GM12878 (cell line): ENCODE data around the gene TMEM59.

Experiments used
- BACH1 ChIP-seq: fragments of 450-650 bp; IDR thresholded peaks from 2 replicates; pipeline ENCODE4 v1.6.1; 2017; ENCODE audit warnings: mild to moderate bottlenecking, borderline replicate concordance
- RFX5 ChIP-seq: IDR thresholded peaks from 2 replicates; pipeline ENCODE4 v1.6.1; 2011; ENCODE audit warnings: low read depth, low read length, improper control_type of control experiment
- TF ChIP-seq, protein P1 (sequence below): fragments of 450-650 bp; IDR thresholded peaks from 2 replicates; pipeline ENCODE4 v1.6.1; 2017; ENCODE audit warnings: antibody characterized with exemption, mild to moderate bottlenecking, moderate library complexity
- TF ChIP-seq, protein P2 (sequence below), 3 experiments: IDR thresholded peaks in 2 of 3; conservative IDR thresholded peaks in 1 of 3; 2 replicates each; pipeline ENCODE4 v1.5.1; 2011; ENCODE audit warnings: low read depth in 3 of 3, low read length in 3 of 3, mild to moderate bottlenecking in 3 of 3, control low read depth in 2 of 3, moderate library complexity in 2 of 3, inconsistent platforms in 1 of 3, mixed read lengths in 1 of 3; ENCODE audit not compliant: control insufficient read depth in 2 of 3, insufficient read depth in 1 of 3; ENCODE audit errors: extremely low read depth in 1 of 3

DNA sequence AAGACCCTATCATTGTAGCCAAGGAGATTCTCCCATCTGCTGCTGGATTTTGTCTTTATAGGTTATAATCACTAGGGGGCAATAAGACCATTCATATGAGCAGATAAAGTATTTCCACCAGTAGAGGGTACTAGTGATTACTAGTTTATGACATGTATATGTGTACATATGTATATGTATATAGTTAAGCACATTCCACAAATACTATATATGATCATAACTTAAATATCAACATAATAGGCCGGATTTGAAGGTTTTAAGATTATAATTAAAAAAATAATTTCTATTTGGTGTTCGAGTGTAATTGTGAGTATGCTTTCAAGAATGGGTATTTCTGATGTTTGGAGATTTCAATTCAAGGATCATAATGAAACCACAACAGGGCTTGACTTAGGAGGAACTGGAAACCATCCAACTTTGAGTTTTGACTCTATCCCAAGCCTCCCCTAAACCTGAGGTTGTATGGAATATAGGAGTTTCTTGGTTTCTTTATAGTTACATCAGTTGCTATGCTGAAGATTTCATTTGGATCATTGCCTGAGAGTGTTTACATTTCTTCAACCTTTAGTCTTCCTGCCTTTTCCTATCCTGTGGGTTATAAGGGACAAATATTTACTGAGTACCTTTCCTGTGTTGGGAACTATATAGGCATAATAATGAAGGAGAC lies 17.3 kb upstream of the TMEM59 start:
- TF ChIP-seq RFX5 (no peak), BACH1 (no peak)
- TF ChIP-seq, protein P1, sequence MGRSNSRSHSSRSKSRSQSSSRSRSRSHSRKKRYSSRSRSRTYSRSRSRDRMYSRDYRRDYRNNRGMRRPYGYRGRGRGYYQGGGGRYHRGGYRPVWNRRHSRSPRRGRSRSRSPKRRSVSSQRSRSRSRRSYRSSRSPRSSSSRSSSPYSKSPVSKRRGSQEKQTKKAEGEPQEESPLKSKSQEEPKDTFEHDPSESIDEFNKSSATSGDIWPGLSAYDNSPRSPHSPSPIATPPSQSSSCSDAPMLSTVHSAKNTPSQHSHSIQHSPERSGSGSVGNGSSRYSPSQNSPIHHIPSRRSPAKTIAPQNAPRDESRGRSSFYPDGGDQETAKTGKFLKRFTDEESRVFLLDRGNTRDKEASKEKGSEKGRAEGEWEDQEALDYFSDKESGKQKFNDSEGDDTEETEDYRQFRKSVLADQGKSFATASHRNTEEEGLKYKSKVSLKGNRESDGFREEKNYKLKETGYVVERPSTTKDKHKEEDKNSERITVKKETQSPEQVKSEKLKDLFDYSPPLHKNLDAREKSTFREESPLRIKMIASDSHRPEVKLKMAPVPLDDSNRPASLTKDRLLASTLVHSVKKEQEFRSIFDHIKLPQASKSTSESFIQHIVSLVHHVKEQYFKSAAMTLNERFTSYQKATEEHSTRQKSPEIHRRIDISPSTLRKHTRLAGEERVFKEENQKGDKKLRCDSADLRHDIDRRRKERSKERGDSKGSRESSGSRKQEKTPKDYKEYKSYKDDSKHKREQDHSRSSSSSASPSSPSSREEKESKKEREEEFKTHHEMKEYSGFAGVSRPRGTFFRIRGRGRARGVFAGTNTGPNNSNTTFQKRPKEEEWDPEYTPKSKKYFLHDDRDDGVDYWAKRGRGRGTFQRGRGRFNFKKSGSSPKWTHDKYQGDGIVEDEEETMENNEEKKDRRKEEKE, result no peak
- TF ChIP-seq, protein P2, sequence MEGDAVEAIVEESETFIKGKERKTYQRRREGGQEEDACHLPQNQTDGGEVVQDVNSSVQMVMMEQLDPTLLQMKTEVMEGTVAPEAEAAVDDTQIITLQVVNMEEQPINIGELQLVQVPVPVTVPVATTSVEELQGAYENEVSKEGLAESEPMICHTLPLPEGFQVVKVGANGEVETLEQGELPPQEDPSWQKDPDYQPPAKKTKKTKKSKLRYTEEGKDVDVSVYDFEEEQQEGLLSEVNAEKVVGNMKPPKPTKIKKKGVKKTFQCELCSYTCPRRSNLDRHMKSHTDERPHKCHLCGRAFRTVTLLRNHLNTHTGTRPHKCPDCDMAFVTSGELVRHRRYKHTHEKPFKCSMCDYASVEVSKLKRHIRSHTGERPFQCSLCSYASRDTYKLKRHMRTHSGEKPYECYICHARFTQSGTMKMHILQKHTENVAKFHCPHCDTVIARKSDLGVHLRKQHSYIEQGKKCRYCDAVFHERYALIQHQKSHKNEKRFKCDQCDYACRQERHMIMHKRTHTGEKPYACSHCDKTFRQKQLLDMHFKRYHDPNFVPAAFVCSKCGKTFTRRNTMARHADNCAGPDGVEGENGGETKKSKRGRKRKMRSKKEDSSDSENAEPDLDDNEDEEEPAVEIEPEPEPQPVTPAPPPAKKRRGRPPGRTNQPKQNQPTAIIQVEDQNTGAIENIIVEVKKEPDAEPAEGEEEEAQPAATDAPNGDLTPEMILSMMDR (IDR thresholded peaks at IDR 0.05 in 2 of 3, conservative IDR thresholded peaks at IDR 0.05 in 1 of 3; ENCODE audit: control insufficient read depth in 2 of 3, extremely low read depth in 1 of 3, insufficient read depth in 1 of 3, low read depth in 3 of 3, low read length in 3 of 3), result peak; percentile 59 to 97 (median 61); a peak in 4 of 6 replicates
